ENCODE results near the gene C5orf46. TPM values are rescaled to one million over a fixed set of nuclear protein-coding genes. Genes with fewer than 3 reads are reported as not detected.

C5orf46 gene
- total and polyA plus RNA-seq, 9 of the 15 experiments (the other 6 are each of a cell fraction or from before 2014, with no cell fraction given), result not detected

GRCh38 chr5:147949711-147950573 lies 43.6 kb upstream of the C5orf46 start (continued):
- TF ChIP-seq, protein P1, sequence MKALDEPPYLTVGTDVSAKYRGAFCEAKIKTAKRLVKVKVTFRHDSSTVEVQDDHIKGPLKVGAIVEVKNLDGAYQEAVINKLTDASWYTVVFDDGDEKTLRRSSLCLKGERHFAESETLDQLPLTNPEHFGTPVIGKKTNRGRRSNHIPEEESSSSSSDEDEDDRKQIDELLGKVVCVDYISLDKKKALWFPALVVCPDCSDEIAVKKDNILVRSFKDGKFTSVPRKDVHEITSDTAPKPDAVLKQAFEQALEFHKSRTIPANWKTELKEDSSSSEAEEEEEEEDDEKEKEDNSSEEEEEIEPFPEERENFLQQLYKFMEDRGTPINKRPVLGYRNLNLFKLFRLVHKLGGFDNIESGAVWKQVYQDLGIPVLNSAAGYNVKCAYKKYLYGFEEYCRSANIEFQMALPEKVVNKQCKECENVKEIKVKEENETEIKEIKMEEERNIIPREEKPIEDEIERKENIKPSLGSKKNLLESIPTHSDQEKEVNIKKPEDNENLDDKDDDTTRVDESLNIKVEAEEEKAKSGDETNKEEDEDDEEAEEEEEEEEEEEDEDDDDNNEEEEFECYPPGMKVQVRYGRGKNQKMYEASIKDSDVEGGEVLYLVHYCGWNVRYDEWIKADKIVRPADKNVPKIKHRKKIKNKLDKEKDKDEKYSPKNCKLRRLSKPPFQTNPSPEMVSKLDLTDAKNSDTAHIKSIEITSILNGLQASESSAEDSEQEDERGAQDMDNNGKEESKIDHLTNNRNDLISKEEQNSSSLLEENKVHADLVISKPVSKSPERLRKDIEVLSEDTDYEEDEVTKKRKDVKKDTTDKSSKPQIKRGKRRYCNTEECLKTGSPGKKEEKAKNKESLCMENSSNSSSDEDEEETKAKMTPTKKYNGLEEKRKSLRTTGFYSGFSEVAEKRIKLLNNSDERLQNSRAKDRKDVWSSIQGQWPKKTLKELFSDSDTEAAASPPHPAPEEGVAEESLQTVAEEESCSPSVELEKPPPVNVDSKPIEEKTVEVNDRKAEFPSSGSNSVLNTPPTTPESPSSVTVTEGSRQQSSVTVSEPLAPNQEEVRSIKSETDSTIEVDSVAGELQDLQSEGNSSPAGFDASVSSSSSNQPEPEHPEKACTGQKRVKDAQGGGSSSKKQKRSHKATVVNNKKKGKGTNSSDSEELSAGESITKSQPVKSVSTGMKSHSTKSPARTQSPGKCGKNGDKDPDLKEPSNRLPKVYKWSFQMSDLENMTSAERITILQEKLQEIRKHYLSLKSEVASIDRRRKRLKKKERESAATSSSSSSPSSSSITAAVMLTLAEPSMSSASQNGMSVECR (CRISPR knock-in tag; IDR thresholded peaks at IDR 0.05), result no peak
- TF ChIP-seq, protein P2, sequence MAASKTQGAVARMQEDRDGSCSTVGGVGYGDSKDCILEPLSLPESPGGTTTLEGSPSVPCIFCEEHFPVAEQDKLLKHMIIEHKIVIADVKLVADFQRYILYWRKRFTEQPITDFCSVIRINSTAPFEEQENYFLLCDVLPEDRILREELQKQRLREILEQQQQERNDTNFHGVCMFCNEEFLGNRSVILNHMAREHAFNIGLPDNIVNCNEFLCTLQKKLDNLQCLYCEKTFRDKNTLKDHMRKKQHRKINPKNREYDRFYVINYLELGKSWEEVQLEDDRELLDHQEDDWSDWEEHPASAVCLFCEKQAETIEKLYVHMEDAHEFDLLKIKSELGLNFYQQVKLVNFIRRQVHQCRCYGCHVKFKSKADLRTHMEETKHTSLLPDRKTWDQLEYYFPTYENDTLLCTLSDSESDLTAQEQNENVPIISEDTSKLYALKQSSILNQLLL (CRISPR knock-in tag; IDR thresholded peaks at IDR 0.05; ENCODE audit: borderline replicate concordance), result no peak
- TF ChIP-seq, protein P3, sequence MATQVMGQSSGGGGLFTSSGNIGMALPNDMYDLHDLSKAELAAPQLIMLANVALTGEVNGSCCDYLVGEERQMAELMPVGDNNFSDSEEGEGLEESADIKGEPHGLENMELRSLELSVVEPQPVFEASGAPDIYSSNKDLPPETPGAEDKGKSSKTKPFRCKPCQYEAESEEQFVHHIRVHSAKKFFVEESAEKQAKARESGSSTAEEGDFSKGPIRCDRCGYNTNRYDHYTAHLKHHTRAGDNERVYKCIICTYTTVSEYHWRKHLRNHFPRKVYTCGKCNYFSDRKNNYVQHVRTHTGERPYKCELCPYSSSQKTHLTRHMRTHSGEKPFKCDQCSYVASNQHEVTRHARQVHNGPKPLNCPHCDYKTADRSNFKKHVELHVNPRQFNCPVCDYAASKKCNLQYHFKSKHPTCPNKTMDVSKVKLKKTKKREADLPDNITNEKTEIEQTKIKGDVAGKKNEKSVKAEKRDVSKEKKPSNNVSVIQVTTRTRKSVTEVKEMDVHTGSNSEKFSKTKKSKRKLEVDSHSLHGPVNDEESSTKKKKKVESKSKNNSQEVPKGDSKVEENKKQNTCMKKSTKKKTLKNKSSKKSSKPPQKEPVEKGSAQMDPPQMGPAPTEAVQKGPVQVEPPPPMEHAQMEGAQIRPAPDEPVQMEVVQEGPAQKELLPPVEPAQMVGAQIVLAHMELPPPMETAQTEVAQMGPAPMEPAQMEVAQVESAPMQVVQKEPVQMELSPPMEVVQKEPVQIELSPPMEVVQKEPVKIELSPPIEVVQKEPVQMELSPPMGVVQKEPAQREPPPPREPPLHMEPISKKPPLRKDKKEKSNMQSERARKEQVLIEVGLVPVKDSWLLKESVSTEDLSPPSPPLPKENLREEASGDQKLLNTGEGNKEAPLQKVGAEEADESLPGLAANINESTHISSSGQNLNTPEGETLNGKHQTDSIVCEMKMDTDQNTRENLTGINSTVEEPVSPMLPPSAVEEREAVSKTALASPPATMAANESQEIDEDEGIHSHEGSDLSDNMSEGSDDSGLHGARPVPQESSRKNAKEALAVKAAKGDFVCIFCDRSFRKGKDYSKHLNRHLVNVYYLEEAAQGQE (IDR thresholded peaks at IDR 0.05; ENCODE audit: borderline replicate concordance), result peak; percentile 55; the same call in 1 of the 2 replicates
- TF ChIP-seq, protein P3 (CRISPR knock-in tag; IDR thresholded peaks at IDR 0.05; ENCODE audit: low read depth), result no peak
- TF ChIP-seq FOXM1 (IDR thresholded peaks at IDR 0.05; ENCODE audit: low read depth) (no peak), FOXM1 (CRISPR knock-in tag; IDR thresholded peaks at IDR 0.05; ENCODE audit: low read depth) (no peak), ZNF668 (CRISPR knock-in tag; IDR thresholded peaks at IDR 0.05) (no peak), RAD21 (CRISPR knock-in tag; conservative IDR thresholded peaks at IDR 0.05 in 1 of 2, IDR thresholded peaks at IDR 0.05 in 1 of 2) (peak; percentile 78 to 82), PHB (CRISPR knock-in tag; IDR thresholded peaks at IDR 0.05) (no peak), TFAM (CRISPR knock-in tag; conservative IDR thresholded peaks at IDR 0.05) (no peak)
- TF ChIP-seq, protein P4, sequence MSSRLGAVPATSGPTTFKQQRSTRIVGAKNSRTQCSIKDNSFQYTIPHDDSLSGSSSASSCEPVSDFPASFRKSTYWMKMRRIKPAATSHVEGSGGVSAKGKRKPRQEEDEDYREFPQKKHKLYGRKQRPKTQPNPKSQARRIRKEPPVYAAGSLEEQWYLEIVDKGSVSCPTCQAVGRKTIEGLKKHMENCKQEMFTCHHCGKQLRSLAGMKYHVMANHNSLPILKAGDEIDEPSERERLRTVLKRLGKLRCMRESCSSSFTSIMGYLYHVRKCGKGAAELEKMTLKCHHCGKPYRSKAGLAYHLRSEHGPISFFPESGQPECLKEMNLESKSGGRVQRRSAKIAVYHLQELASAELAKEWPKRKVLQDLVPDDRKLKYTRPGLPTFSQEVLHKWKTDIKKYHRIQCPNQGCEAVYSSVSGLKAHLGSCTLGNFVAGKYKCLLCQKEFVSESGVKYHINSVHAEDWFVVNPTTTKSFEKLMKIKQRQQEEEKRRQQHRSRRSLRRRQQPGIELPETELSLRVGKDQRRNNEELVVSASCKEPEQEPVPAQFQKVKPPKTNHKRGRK (tag; IDR thresholded peaks at IDR 0.05), result no peak
